ENCODE results near the gene SLC16A11.
"Not testable (repeated sequence)": the region's sequence is repeated elsewhere in the genome, so short reads cannot be mapped to it uniquely, and the experiment has no call there.

The SLC16A11 gene

GRCh38 chr17:7043497-7044198 lies at the start of gene SLC16A11:
Gene SLC16A11 (minus strand): TSS chr17:7044092. CDS start chr17:7043513, 579 bp downstream.
- DNase-seq: no peak

- not testable (repeated sequence) for DNase-seq
Measured at GRCh38 chr17:7091311-7092005, 47.6 kb upstream of the SLC16A11 start.

- DNase-seq: not testable (repeated sequence)
Measured at GRCh38 chr17:7089570-7089969, 45.7 kb upstream of the SLC16A11 start.

- not testable (repeated sequence) for DNase-seq
Measured at GRCh38 chr17:7088442-7088841, 44.5 kb upstream of the SLC16A11 start.

GRCh38 chr17:7084088-7084487 lies 40.2 kb upstream of the SLC16A11 start:
- DNase-seq: no peak

- no peak for DNase-seq
Measured at GRCh38 chr17:7083592-7083991, 39.7 kb upstream of the SLC16A11 start.

GRCh38 chr17:7081341-7082062 lies 37.6 kb upstream of the SLC16A11 start:
- no peak for DNase-seq

- no peak for DNase-seq
Measured at GRCh38 chr17:7080456-7081041, 36.7 kb upstream of the SLC16A11 start.

- DNase-seq: no peak
Measured at GRCh38 chr17:7079581-7080455, 35.9 kb upstream of the SLC16A11 start, which contains the start of gene CLEC10A. Gene CLEC10A (minus strand): TSS chr17:7080251. CDS start chr17:7078812, 1,439 bp downstream.

- DNase-seq: no peak
Measured at GRCh38 chr17:7078711-7079110, 34.8 kb upstream of the SLC16A11 start.

GRCh38 chr17:7077911-7078546 lies 34.1 kb upstream of the SLC16A11 start:
- no peak for DNase-seq

GRCh38 chr17:7074931-7075330 lies 31.0 kb upstream of the SLC16A11 start:
- DNase-seq: no peak

GRCh38 chr17:7072406-7072805 lies 28.5 kb upstream of the SLC16A11 start:
- DNase-seq: no peak

GRCh38 chr17:7070712-7071111 lies 26.8 kb upstream of the SLC16A11 start:
- no peak for DNase-seq

GRCh38 chr17:7068268-7068667 lies 24.4 kb upstream of the SLC16A11 start:
- no peak for DNase-seq

- DNase-seq: no peak
Measured at GRCh38 chr17:7067198-7067597, 23.3 kb upstream of the SLC16A11 start.

- DNase-seq: no peak
Measured at GRCh38 chr17:7064261-7064660, 20.4 kb upstream of the SLC16A11 start.

GRCh38 chr17:7063518-7064094 lies 19.7 kb upstream of the SLC16A11 start:
- DNase-seq: no peak

- DNase-seq: peak; percentile 65 to 85
Measured at GRCh38 chr17:7060165-7060891, 16.4 kb upstream of the SLC16A11 start.

- DNase-seq: no peak
Measured at GRCh38 chr17:7058831-7059447, 15.0 kb upstream of the SLC16A11 start.

Measured in SW 1271 (cell line).